Activated CD8-positive, alpha-beta T cell treated with anti-CD3 and anti-CD28 coated beads for 36 hours (primary cell): Measurements from ENCODE around the gene AEN. TPM values are rescaled to one million over a fixed set of nuclear protein-coding genes. Genes with fewer than 3 reads are reported as not detected.

Source experiments
- ATAC-seq: fragments of 200-7000 bp; cut with Tn5 transposase; one replicate; pipeline ENCODE4 v1.10.0; 2021; ENCODE audit warnings: mild to moderate bottlenecking, moderate library complexity
- CTCF ChIA-PET: fragments of 350-600 bp; sonication (Branson Sonifier 250); formaldehyde crosslinking; loops from one replicate; lab custom pipeline; 2021; ENCODE audit warnings: antibody characterized with exemption; lab: Charles Lee
- POLR2A ChIA-PET: fragments of 350-600 bp; sonication (Branson Sonifier 250); formaldehyde crosslinking; loops from one replicate; lab custom pipeline; 2021; ENCODE audit warnings: antibody characterized with exemption; lab: Charles Lee
- DNase-seq: peaks from one replicate; pipeline ENCODE4 v3.0.0-alpha.2; 2020
- H3K27ac Mint-ChIP-seq: one replicate; pipeline ENCODE4 v1.8.0; 2021; ENCODE audit warnings: mild to moderate bottlenecking, mixed read lengths
- H3K27me3 Mint-ChIP-seq: one replicate; pipeline ENCODE4 v1.8.0; 2021; ENCODE audit warnings: mixed read lengths
- H3K36me3 Mint-ChIP-seq: one replicate; pipeline ENCODE4 v1.8.0; 2021; ENCODE audit warnings: low read depth, mixed read lengths
- H3K4me1 Mint-ChIP-seq: one replicate; pipeline ENCODE4 v1.8.0; 2021; ENCODE audit warnings: low read depth, mixed read lengths
- H3K4me3 Mint-ChIP-seq: one replicate; pipeline ENCODE4 v1.8.0; 2021; ENCODE audit warnings: mild to moderate bottlenecking, moderate library complexity, mixed read lengths
- H3K9me3 Mint-ChIP-seq: one replicate; pipeline ENCODE4 v1.8.0; 2021; ENCODE audit warnings: mixed read lengths
- intact Hi-C: fragments of 100-400 bp; cut with micrococcal nuclease; formaldehyde crosslinking; loops from one replicate; pipeline ENCODE4 v1.10.0; 2022
- total RNA-seq, 2 experiments: library from RNA; stranded (reverse); gene quantifications; one replicate each; pipeline ENCODE4 v1.2.3, GENCODE V29; 2021
- TF ChIP-seq, protein P1 (sequence below): fragments of 200-600 bp; IDR thresholded peaks from one replicate; pipeline ENCODE4 v1.8.0; 2022; ENCODE audit warnings: antibody characterized with exemption, mild to moderate bottlenecking

Gene AEN, protein sequence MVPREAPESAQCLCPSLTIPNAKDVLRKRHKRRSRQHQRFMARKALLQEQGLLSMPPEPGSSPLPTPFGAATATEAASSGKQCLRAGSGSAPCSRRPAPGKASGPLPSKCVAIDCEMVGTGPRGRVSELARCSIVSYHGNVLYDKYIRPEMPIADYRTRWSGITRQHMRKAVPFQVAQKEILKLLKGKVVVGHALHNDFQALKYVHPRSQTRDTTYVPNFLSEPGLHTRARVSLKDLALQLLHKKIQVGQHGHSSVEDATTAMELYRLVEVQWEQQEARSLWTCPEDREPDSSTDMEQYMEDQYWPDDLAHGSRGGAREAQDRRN
- total RNA-seq = 10 to 100 TPM; 55.2 to 58.4 TPM

DNA sequence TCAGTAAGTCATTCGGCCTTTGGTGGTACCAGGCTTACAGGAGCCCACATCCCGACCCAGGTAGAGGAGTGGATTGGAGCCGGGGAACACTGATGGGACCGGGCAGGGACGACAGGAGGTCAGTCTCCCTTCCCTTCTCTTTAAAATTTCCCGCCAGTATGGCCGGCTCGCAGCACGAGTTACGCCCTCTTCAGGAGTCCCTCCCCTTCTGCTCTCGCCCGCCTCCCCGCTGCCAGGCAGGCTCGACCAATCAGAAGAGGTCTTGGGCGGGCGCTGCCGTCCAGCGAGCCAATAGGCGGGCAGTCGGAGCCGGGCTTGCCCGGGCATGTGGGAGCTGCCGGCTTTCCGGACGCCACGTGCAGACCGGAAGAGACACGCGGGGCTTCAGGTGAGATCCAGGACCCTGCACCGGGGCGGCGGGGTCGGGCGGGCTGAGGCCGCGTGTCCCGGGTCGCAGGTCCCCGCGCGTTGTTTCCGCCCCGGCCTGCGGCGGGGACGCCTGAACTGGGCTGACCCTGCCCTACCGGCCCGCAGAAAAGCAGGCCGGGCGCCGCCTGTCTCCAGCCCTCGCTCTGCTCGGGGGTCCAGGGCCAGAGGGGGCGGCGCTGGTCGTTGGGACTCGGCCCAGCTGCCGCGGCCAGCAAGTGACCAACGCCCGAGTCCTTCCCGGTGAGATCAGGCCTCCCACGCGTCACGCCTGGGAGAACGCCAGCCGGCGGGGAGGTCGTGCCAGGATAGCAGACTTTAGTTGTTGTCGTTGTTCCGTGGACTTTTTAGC is at the start of gene AEN:
TSS of gene AEN (plus strand) at position 346 of the 778 bp plus-strand sequence. CDS start 4,870 bp downstream, outside the sequence.
- intact Hi-C loops = loop anchor here (5.0 kb wide), 3 partner anchors 41 to 154 kb away; partner anchors contain the start of genes DET1, MRPL46 and MRPS11
- Mint-ChIP-seq H3K27ac (peak within 1 kb of the TSS; percentile 89), H3K9me3 (no peaks in the 10 kb centered on the region), H3K4me1 (peaks cover 35% of the 10 kb centered on the region), H3K4me3 (peak within 1 kb of the TSS; percentile 85), H3K27me3 (peaks cover 3% of the 10 kb centered on the region), H3K36me3 (peaks cover 39% of the 10 kb centered on the region)
- TF ChIP-seq, protein P1, sequence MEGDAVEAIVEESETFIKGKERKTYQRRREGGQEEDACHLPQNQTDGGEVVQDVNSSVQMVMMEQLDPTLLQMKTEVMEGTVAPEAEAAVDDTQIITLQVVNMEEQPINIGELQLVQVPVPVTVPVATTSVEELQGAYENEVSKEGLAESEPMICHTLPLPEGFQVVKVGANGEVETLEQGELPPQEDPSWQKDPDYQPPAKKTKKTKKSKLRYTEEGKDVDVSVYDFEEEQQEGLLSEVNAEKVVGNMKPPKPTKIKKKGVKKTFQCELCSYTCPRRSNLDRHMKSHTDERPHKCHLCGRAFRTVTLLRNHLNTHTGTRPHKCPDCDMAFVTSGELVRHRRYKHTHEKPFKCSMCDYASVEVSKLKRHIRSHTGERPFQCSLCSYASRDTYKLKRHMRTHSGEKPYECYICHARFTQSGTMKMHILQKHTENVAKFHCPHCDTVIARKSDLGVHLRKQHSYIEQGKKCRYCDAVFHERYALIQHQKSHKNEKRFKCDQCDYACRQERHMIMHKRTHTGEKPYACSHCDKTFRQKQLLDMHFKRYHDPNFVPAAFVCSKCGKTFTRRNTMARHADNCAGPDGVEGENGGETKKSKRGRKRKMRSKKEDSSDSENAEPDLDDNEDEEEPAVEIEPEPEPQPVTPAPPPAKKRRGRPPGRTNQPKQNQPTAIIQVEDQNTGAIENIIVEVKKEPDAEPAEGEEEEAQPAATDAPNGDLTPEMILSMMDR = no peak
- peak; percentile 95 for DNase-seq
- CTCF ChIA-PET = interaction anchor here (1.0 to 1.6 kb wide), 3 partner anchors 26 to 144 kb away, joined by 3 to 6 read pairs (median 4); no protein-coding TSS in a partner anchor
- POLR2A ChIA-PET = interaction anchor here (0.6 to 2.3 kb wide), 7 partner anchors 12 to 157 kb away, joined by 3 to 16 read pairs (median 5); partner anchors contain the start of genes MRPL46 and MRPS11
- ATAC-seq = peak; percentile 88

DNA sequence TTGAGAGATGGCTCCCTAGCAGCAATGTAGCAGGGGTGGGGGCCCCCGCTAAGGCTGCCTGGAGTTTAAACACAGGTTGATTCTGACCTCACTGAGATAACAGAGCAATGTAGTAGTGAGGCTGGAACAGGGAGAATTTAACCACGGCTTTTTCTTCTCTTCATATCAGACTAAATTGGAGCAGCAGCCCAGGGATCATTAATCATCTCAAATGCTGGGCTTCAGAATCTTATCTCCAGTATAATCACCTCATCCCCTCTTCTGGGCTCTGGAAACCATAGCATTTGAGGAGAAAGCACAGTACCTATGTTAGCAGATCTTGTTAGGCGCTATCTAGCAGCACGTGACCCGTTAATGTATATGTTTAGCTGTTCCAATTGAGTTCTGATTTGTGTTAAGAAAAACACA is 49.3 kb upstream of the AEN start:
- no peak for ATAC-seq
- no peaks in the 10 kb centered on the region for H3K9me3 Mint-ChIP-seq

DNA sequence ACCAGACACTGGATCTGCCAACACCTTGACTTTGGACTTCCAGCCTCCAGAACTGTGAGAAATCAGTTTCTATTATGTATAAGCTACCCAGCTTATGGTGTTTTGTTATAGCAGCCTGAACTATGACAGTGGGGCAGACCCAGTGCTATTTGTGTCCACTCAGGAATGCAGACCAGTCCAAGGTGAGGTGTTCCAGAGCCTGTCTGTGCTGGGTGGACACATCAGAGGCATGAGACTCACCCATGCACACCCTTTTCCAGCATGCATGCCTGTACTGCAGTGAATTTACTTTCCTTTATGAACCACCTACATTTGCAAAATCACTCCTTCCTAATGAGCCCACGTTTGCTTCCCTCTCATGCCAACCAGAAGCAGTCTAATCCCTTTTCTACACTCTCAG is 47.1 kb upstream of the AEN start:
- intact Hi-C loops = no loop called here
- no peak overlapping the region for H3K4me3 Mint-ChIP-seq
- H3K27ac Mint-ChIP-seq = no peak overlapping the region
- ChIA-PET CTCF (no interaction called here), POLR2A (no interaction called here)
- TF ChIP-seq, protein P1 = no peak
- no peaks in the 10 kb centered on the region for H3K4me1 Mint-ChIP-seq
- no peaks in the 10 kb centered on the region for H3K9me3 Mint-ChIP-seq
- no peaks in the 10 kb centered on the region for H3K36me3 Mint-ChIP-seq
- H3K27me3 Mint-ChIP-seq = peaks cover 2% of the 10 kb centered on the region
- DNase-seq = no peak
- no peak for ATAC-seq

More for the DNA sequence above, 49.3 kb upstream of the AEN start:
- no peak for DNase-seq
- Mint-ChIP-seq H3K4me1 (no peaks in the 10 kb centered on the region), H3K27me3 (peaks cover 2% of the 10 kb centered on the region), H3K27ac (no peak overlapping the region), H3K36me3 (no peaks in the 10 kb centered on the region), H3K4me3 (no peak overlapping the region)
- POLR2A ChIA-PET = no interaction called here
- intact Hi-C loops = no loop called here
- CTCF ChIA-PET = no interaction called here
- TF ChIP-seq, protein P1 = no peak

DNA sequence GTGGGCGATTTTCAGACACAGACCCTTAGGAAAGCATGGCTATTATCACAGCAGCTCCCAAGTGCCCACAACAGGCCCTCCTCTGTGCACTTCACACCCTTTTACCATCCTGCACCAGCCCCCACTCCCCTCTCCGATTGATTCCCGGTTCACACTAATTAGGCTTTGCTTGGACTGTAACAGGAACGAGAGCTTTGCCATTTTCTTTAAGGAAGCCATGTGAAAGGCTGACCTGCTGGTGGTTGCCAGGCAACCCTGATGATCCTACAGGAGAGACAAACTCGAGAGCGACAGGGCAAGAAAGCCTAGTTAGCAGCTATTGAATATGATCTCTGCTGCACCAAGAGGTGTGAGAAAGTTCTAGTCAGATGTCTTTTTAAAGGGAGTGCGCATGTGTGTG is 46.5 kb upstream of the AEN start:
- Mint-ChIP-seq H3K9me3 (no peaks in the 10 kb centered on the region), H3K27me3 (peaks cover 2% of the 10 kb centered on the region), H3K4me1 (no peaks in the 10 kb centered on the region), H3K36me3 (no peaks in the 10 kb centered on the region), H3K4me3 (no peak overlapping the region), H3K27ac (no peak overlapping the region)
- DNase-seq (no peak), ATAC-seq (no peak)
- TF ChIP-seq, protein P1 = no peak
- ChIA-PET POLR2A (no interaction called here), CTCF (no interaction called here)
- intact Hi-C loops = no loop called here

DNA sequence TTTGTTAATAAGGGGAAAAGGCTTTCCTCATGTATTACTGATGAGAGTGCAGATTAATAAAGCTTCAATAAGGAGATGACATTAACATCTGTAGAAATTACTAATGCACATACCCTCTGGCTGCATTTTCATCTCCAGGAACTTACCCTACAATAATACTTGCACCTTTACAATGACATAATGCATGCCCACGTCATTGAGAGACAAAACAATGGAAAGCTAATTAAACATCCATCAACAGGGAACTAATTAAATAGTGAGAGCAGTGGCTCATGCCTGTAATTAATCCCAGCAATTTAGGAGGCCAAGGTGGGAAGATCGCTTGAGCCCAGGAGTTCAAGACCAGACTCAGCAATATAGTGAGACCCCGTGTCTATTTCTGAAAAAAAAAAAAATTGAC is 41.8 kb upstream of the AEN start:
- Mint-ChIP-seq H3K36me3 (no peaks in the 10 kb centered on the region), H3K4me3 (no peak overlapping the region), H3K27ac (no peak overlapping the region), H3K27me3 (no peaks in the 10 kb centered on the region), H3K4me1 (no peaks in the 10 kb centered on the region), H3K9me3 (no peaks in the 10 kb centered on the region)
- TF ChIP-seq, protein P1 = no peak
- ChIA-PET CTCF (no interaction called here), POLR2A (no interaction called here)
- intact Hi-C loops = no loop called here
- ATAC-seq (no peak), DNase-seq (no peak)
